OCI-LY1 (cell line): ENCODE measurements around the gene DYRK2.

Experiments
- EZH2 ChIP-seq: fragments of 200-600 bp; sonication (generic), shearing (Covaris generic); IDR thresholded peaks from 2 replicates; pipeline ENCODE4 v1.8.0; 2017; ENCODE audit warnings: borderline replicate concordance, mixed run types, mild to moderate bottlenecking, antibody characterized with exemption, low read length, moderate library complexity, mixed read lengths
- TF ChIP-seq, protein P1 (sequence below): fragments of 200-600 bp; sonication (generic), shearing (Covaris generic); IDR thresholded peaks from 2 replicates; pipeline ENCODE4 v1.5.1; 2017; ENCODE audit warnings: mild to moderate bottlenecking, antibody characterized with exemption, low read length, moderate library complexity, mixed read lengths

DNA sequence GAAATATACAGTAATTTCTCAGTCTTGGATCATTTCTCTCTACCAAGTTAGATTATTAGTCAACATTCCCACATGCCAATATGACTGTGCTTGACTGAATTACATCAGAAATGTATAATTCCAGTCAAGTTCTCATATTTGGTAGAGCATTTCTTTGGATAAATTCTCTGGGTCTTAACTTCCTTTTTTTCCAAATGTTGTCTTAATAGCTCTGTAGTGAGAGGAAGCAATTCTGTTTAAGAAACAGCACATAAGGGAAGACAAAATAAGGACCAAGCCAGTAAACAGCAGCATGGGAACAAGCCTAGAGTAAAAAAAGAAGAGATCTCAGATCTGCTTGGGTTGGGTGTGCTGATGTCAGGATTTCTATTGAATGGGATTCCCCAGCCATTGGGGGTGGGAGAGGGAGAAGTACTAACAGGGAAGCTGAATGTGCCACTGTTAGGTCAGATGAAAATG is 14.2 kb upstream of the DYRK2 start:
- no peak for TF ChIP-seq EZH2
- TF ChIP-seq, protein P1, sequence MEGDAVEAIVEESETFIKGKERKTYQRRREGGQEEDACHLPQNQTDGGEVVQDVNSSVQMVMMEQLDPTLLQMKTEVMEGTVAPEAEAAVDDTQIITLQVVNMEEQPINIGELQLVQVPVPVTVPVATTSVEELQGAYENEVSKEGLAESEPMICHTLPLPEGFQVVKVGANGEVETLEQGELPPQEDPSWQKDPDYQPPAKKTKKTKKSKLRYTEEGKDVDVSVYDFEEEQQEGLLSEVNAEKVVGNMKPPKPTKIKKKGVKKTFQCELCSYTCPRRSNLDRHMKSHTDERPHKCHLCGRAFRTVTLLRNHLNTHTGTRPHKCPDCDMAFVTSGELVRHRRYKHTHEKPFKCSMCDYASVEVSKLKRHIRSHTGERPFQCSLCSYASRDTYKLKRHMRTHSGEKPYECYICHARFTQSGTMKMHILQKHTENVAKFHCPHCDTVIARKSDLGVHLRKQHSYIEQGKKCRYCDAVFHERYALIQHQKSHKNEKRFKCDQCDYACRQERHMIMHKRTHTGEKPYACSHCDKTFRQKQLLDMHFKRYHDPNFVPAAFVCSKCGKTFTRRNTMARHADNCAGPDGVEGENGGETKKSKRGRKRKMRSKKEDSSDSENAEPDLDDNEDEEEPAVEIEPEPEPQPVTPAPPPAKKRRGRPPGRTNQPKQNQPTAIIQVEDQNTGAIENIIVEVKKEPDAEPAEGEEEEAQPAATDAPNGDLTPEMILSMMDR: no peak
